ENCODE results near the gene AHCYL2.

AHCYL2 gene

GRCh38 chr7:129356176-129356575 is 131.3 kb downstream of the AHCYL2 start:
- Histone ChIP-seq H3K79me2 (ENCODE audit: insufficient read depth, low read length) (no peaks in the 10 kb centered on the region), H4K20me1 (ENCODE audit: low read depth, low read length) (no peaks in the 10 kb centered on the region), H3K4me3 (ENCODE audit: insufficient read depth, low read length, poor library complexity, severe bottlenecking) (no peak overlapping the region), H3K4me2 (ENCODE audit: low read depth, low read length, poor library complexity, severe bottlenecking) (no peak overlapping the region), H3K9me3 (ENCODE audit: insufficient read depth, low read length) (no peaks in the 10 kb centered on the region), H3F3A (ENCODE audit: insufficient read depth) (no peaks in the 10 kb centered on the region), H3K9ac (ENCODE audit: low read length) (no peak overlapping the region), H2AFZ (ENCODE audit: low read depth, low read length, severe bottlenecking) (no peak overlapping the region), H3K36me3 (ENCODE audit: low read length) (no peaks in the 10 kb centered on the region), H3K27ac (ENCODE audit: low read depth, low read length) (no peak overlapping the region), H3K9me2 (replicated peaks; ENCODE audit: insufficient read depth, low read length) (no peaks in the 10 kb centered on the region), H3K27me3 (ENCODE audit: low read length) (no peaks in the 10 kb centered on the region)
- TF ChIP-seq EZH2phosphoT487 (conservative IDR thresholded peaks at IDR 0.05; ENCODE audit: low read length) = no peak
- TF ChIP-seq CTCF (IDR thresholded peaks at IDR 0.05; ENCODE audit: insufficient read depth, low read length, poor library complexity, severe bottlenecking) = no peak

DNA sequence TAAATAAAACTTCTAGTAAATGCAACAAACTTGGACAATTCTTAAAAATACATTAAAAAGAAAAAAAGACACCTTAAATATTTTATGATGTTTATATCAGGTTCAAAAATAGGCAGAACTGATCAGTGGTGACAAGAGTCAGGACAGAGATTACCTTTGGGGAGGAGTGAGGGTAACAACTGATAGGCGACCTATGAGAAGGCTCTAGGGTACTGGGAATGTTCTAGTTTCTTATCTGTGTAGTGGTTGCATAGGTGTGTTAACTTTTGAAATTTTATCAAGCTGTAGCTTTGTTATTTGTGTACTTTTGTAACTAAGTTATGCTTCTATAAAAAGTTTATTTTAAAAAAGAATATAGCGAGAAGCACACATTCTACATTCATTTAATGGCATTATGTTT is 134.3 kb downstream of the AHCYL2 start:
- no peak overlapping the region for H2AFZ ChIP-seq (ENCODE audit: low read depth, low read length, severe bottlenecking)
- no peak overlapping the region for H3K4me3 ChIP-seq (ENCODE audit: insufficient read depth, low read length, poor library complexity, severe bottlenecking)
- H3K79me2 ChIP-seq (ENCODE audit: insufficient read depth, low read length) = no peaks in the 10 kb centered on the region
- H3K36me3 ChIP-seq (ENCODE audit: low read length) = no peaks in the 10 kb centered on the region
- H3K4me2 ChIP-seq (ENCODE audit: low read depth, low read length, poor library complexity, severe bottlenecking) = no peak overlapping the region
- H3K27me3 ChIP-seq (ENCODE audit: low read length) = no peaks in the 10 kb centered on the region
- H4K20me1 ChIP-seq (ENCODE audit: low read depth, low read length) = no peaks in the 10 kb centered on the region
- no peak for TF ChIP-seq CTCF (IDR thresholded peaks at IDR 0.05; ENCODE audit: insufficient read depth, low read length, poor library complexity, severe bottlenecking)
- TF ChIP-seq EZH2phosphoT487 (conservative IDR thresholded peaks at IDR 0.05; ENCODE audit: low read length) = no peak
- H3K9me2 ChIP-seq (replicated peaks; ENCODE audit: insufficient read depth, low read length) = no peaks in the 10 kb centered on the region
- H3K27ac ChIP-seq (ENCODE audit: low read depth, low read length) = no peak overlapping the region
- H3K9ac ChIP-seq (ENCODE audit: low read length) = no peak overlapping the region
- no peaks in the 10 kb centered on the region for H3F3A ChIP-seq (ENCODE audit: insufficient read depth)
- no peaks in the 10 kb centered on the region for H3K9me3 ChIP-seq (ENCODE audit: insufficient read depth, low read length)

DNA sequence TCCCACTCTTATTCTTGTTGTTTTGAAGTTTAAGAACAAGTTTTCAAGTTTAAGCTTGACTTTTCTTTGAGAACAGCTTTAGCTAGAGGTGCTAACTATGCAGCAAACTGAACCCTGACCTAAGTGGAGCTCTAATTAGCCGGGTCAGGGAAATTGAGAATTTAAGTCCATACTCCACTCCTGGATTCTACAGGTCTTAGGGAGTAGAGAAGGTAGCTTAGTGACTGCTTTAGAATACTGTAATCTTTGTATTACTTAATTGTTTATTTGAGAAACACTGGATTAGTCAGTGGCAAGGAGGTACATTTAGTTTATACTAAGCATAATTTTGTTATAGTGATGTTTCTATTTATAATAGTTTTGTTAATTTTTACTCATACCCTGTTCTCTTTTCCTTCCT is 134.8 kb downstream of the AHCYL2 start:
- Histone ChIP-seq H3K79me2 (ENCODE audit: insufficient read depth, low read length) (no peaks in the 10 kb centered on the region), H3K27me3 (ENCODE audit: low read length) (no peaks in the 10 kb centered on the region), H3K9me3 (ENCODE audit: insufficient read depth, low read length) (no peaks in the 10 kb centered on the region), H3K36me3 (ENCODE audit: low read length) (no peaks in the 10 kb centered on the region), H3K9me2 (replicated peaks; ENCODE audit: insufficient read depth, low read length) (no peaks in the 10 kb centered on the region), H2AFZ (ENCODE audit: low read depth, low read length, severe bottlenecking) (no peak overlapping the region), H3K4me2 (ENCODE audit: low read depth, low read length, poor library complexity, severe bottlenecking) (no peak overlapping the region), H4K20me1 (ENCODE audit: low read depth, low read length) (no peaks in the 10 kb centered on the region), H3K27ac (ENCODE audit: low read depth, low read length) (no peak overlapping the region), H3F3A (ENCODE audit: insufficient read depth) (no peaks in the 10 kb centered on the region), H3K4me3 (ENCODE audit: insufficient read depth, low read length, poor library complexity, severe bottlenecking) (no peak overlapping the region), H3K9ac (ENCODE audit: low read length) (no peak overlapping the region)
- TF ChIP-seq EZH2phosphoT487 (conservative IDR thresholded peaks at IDR 0.05; ENCODE audit: low read length) = no peak
- no peak for TF ChIP-seq CTCF (IDR thresholded peaks at IDR 0.05; ENCODE audit: insufficient read depth, low read length, poor library complexity, severe bottlenecking)

DNA sequence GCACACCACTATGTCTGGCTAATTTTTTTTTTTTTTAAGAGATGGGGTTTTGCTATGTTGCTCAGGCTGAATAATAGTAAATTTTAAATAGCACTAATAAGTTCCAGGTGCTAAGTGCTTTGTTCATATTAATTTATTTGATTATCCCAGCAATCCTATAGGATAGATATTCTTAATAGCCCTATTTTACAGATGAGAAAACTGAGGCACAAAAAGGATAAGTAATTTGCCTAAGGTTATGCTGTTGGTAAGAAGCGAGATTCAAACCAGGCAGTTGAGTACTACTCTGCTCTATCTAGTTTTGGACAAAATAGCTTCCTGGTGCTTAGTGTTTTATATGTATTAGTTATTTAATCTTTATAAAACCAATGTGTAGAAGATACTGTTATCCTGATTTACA is 136.9 kb downstream of the AHCYL2 start:
- Histone ChIP-seq H3K9me2 (replicated peaks; ENCODE audit: insufficient read depth, low read length) (no peaks in the 10 kb centered on the region), H3K36me3 (ENCODE audit: low read length) (no peaks in the 10 kb centered on the region), H3K27me3 (ENCODE audit: low read length) (no peaks in the 10 kb centered on the region), H3K79me2 (ENCODE audit: insufficient read depth, low read length) (no peaks in the 10 kb centered on the region), H3K27ac (ENCODE audit: low read depth, low read length) (no peak overlapping the region), H2AFZ (ENCODE audit: low read depth, low read length, severe bottlenecking) (no peak overlapping the region), H3K4me3 (ENCODE audit: insufficient read depth, low read length, poor library complexity, severe bottlenecking) (no peak overlapping the region), H4K20me1 (ENCODE audit: low read depth, low read length) (no peaks in the 10 kb centered on the region), H3K9ac (ENCODE audit: low read length) (no peak overlapping the region), H3K4me2 (ENCODE audit: low read depth, low read length, poor library complexity, severe bottlenecking) (no peak overlapping the region), H3K9me3 (ENCODE audit: insufficient read depth, low read length) (no peaks in the 10 kb centered on the region), H3F3A (ENCODE audit: insufficient read depth) (no peaks in the 10 kb centered on the region)
- no peak for TF ChIP-seq EZH2phosphoT487 (conservative IDR thresholded peaks at IDR 0.05; ENCODE audit: low read length)
- no peak for TF ChIP-seq CTCF (IDR thresholded peaks at IDR 0.05; ENCODE audit: insufficient read depth, low read length, poor library complexity, severe bottlenecking)

Data from SU-DHL-6 (cell line).